CD14-positive monocyte (primary cell): ENCODE results near the gene MSX1. TPM values are rescaled to one million over a fixed set of nuclear protein-coding genes. Genes with fewer than 3 reads are reported as not detected.

ENCODE experiments used
- DNase-seq, 3 donors: peaks; one replicate each; pipeline ENCODE4 v3.0.0-alpha.2; 2011 to 2022
- H2AFZ ChIP-seq: 2 replicates; pipeline ENCODE4 v1.6.0; 2012; ENCODE audit warnings: mild to moderate bottlenecking, low read depth, low read length, inconsistent platforms; ENCODE audit not compliant: insufficient read depth, poor library complexity, severe bottlenecking
- H3K27ac ChIP-seq, 2 donors: 1 replicate in 1 of 2; 2 replicates in 1 of 2; pipeline ENCODE4 v1.5.1; 2012 to 2013; ENCODE audit warnings: low read length in 2 of 2, control low read depth in 1 of 2, inconsistent platforms in 1 of 2, low read depth in 1 of 2, mild to moderate bottlenecking in 1 of 2
- H3K27me3 ChIP-seq, 2 donors: one replicate each; pipeline versions ENCODE4 v1.6.0 to v1.6.1; 2011 to 2013; ENCODE audit warnings: low read length in 2 of 2; ENCODE audit not compliant: control insufficient read depth in 2 of 2, insufficient read depth in 2 of 2
- H3K36me3 ChIP-seq, 2 donors: replicated peaks in 1 of 2; 1 replicate in 1 of 2; 2 replicates in 1 of 2; pipeline versions ENCODE4 v1.5.1 to v1.6.1; 2012 to 2013; ENCODE audit warnings: low read length in 2 of 2, control low read depth in 1 of 2, inconsistent platforms in 1 of 2, mild to moderate bottlenecking in 1 of 2; ENCODE audit not compliant: insufficient read depth in 2 of 2, control insufficient read depth in 1 of 2
- H3K4me1 ChIP-seq, 2 donors: 1 replicate in 1 of 2; 2 replicates in 1 of 2; pipeline versions ENCODE4 v1.5.1 to v1.6.1; 2012 to 2013; ENCODE audit warnings: low read length in 2 of 2, control low read depth in 1 of 2, inconsistent platforms in 1 of 2, mild to moderate bottlenecking in 1 of 2, moderate library complexity in 1 of 2; ENCODE audit not compliant: insufficient read depth in 2 of 2, control insufficient read depth in 1 of 2
- H3K4me2 ChIP-seq: replicated peaks from 2 replicates; pipeline ENCODE3; 2012; ENCODE audit warnings: low read length, moderate library complexity, mild to moderate bottlenecking; ENCODE audit not compliant: poor library complexity, severe bottlenecking; ENCODE audit errors: extremely low read depth
- H3K4me3 ChIP-seq, 3 experiments: fragments of 200-600 bp in 1 of 3; sonication (generic) in 1 of 3; replicated peaks in 1 of 3; 1 replicate in 2 of 3; 2 replicates in 1 of 3; pipeline ENCODE4 v1.5.1; 2011 to 2013; ENCODE audit warnings: low read length in 3 of 3, mild to moderate bottlenecking in 3 of 3, control low read depth in 2 of 3, low read depth in 2 of 3, inconsistent platforms in 1 of 3, moderate library complexity in 1 of 3
- H3K79me2 ChIP-seq: 2 replicates; pipeline ENCODE4 v1.6.0; 2012; ENCODE audit warnings: mild to moderate bottlenecking, control low read depth, inconsistent platforms, low read length, moderate library complexity; ENCODE audit not compliant: insufficient read depth
- H3K9ac ChIP-seq: 2 replicates; pipeline ENCODE4 v1.6.0; 2017; ENCODE audit warnings: low read length, mild to moderate bottlenecking; ENCODE audit not compliant: insufficient read depth, poor library complexity, severe bottlenecking
- H3K9me3 ChIP-seq, 2 donors: replicated peaks in 1 of 2; 1 replicate in 1 of 2; 2 replicates in 1 of 2; pipeline versions ENCODE4 v1.5.1 to v1.6.1; 2012 to 2013; ENCODE audit warnings: low read length in 2 of 2, control low read depth in 1 of 2; ENCODE audit not compliant: control insufficient read depth in 1 of 2, insufficient read depth in 1 of 2
- H4K20me1 ChIP-seq: 2 replicates; pipeline ENCODE4 v1.6.0; 2012; ENCODE audit warnings: mild to moderate bottlenecking, low read length, control low read depth, moderate library complexity; ENCODE audit not compliant: insufficient read depth
- H3K27ac Mint-ChIP-seq, 7 donors: one replicate each; pipeline ENCODE4 v1.8.0; 2020; ENCODE audit warnings: mild to moderate bottlenecking in 7 of 7, mixed read lengths in 7 of 7, moderate library complexity in 6 of 7, inconsistent platforms in 2 of 7
- H3K27me3 Mint-ChIP-seq, 3 donors: one replicate each; pipeline ENCODE4 v1.8.0; 2021 to 2022; ENCODE audit warnings: low read depth in 3 of 3, mild to moderate bottlenecking in 3 of 3, mixed read lengths in 3 of 3, moderate library complexity in 3 of 3, inconsistent platforms in 1 of 3
- H3K36me3 Mint-ChIP-seq, 2 donors: one replicate each; pipeline ENCODE4 v1.8.0; 2020; ENCODE audit warnings: mixed read lengths in 2 of 2, inconsistent platforms in 1 of 2, mild to moderate bottlenecking in 1 of 2
- H3K4me1 Mint-ChIP-seq: one replicate; pipeline ENCODE4 v1.8.0; 2020; ENCODE audit warnings: mild to moderate bottlenecking, mixed read lengths
- H3K4me3 Mint-ChIP-seq, 2 donors: one replicate each; pipeline ENCODE4 v1.8.0; 2020; ENCODE audit warnings: mild to moderate bottlenecking in 2 of 2, mixed read lengths in 2 of 2, moderate library complexity in 1 of 2
- H3K9me3 Mint-ChIP-seq, 7 donors: one replicate each; pipeline ENCODE4 v1.8.0; 2020 to 2022; ENCODE audit warnings: mixed read lengths in 7 of 7, mild to moderate bottlenecking in 6 of 7, moderate library complexity in 6 of 7, inconsistent platforms in 2 of 7
- CTCF ChIP-seq: fragments of 200-600 bp; IDR thresholded peaks from one replicate; pipeline ENCODE4 v1.8.0; 2022; ENCODE audit warnings: antibody characterized with exemption, mild to moderate bottlenecking
- WGBS: methylation state at CpG from one replicate; pipeline ENCODE4 v1.1.5; 2013; ENCODE audit warnings: missing lambda C conversion rate; ENCODE audit not compliant: insufficient coverage; 5-methylcytosine and 5-hydroxymethylcytosine counted together
- intact Hi-C, 2 donors: fragments of 100-400 bp; cut with micrococcal nuclease; formaldehyde crosslinking; loops; one replicate each; pipeline versions ENCODE4 v1.15.0 to v1.15.1; 2023
- polyA plus RNA-seq, 3 donors: library from polyadenylated mRNA; depleted of rRNA in 1 of 3; unstranded in 2 of 3; stranded (reverse) in 1 of 3; fragments of 300-500 nt in 2 of 3; fragments of >200 nt in 1 of 3; fragmentation: Illumina TruSeq in 2 of 3; gene quantifications; 1 replicate in 2 of 3; 2 replicates in 1 of 3; pipeline ENCODE4 v1.2.3, GENCODE V29; 2012 to 2021

MSX1 gene
- polyA plus RNA-seq, 3 donors, result not detected

- H3K27me3 Mint-ChIP-seq, result peaks cover 2 to 18% (median 8%) of the 10 kb centered on the region in 3 donors
- H4K20me1 ChIP-seq, result no peaks in the 10 kb centered on the region
Measured at GRCh38 chr4:4836044-4836443, 23.4 kb upstream of the MSX1 start.

GRCh38 chr4:4837316-4837715 is 22.1 kb upstream of the MSX1 start:
- intact Hi-C loops, result no loop called here
- no peaks in the 10 kb centered on the region for H4K20me1 ChIP-seq
- H3K4me3 ChIP-seq, result no peak overlapping the region
- no peak overlapping the region for H3K27ac Mint-ChIP-seq
- no peak overlapping the region for H3K4me2 ChIP-seq
- DNase-seq, result no peak
- H3K4me3 Mint-ChIP-seq, result no peak overlapping the region
- no peaks in the 10 kb centered on the region for H3K36me3 ChIP-seq
- no peaks in the 10 kb centered on the region for H3K9me3 ChIP-seq
- no peak for TF ChIP-seq CTCF
- no peak overlapping the region for H3K9ac ChIP-seq
- no peaks in the 10 kb centered on the region for H3K36me3 Mint-ChIP-seq
- H3K9me3 Mint-ChIP-seq, result peaks cover 0 to 10% (median 7%) of the 10 kb centered on the region in 7 donors
- no peak overlapping the region for H2AFZ ChIP-seq
- no peaks in the 10 kb centered on the region for H3K4me1 ChIP-seq
- no peaks in the 10 kb centered on the region for H3K4me1 Mint-ChIP-seq
- no peaks in the 10 kb centered on the region for H3K27me3 ChIP-seq
- H3K27ac ChIP-seq, result no peak overlapping the region
- H3K27me3 Mint-ChIP-seq, result peaks cover 2 to 18% (median 8%) of the 10 kb centered on the region in 3 donors
- no peaks in the 10 kb centered on the region for H3K79me2 ChIP-seq
- WGBS, result 73% methylated on average over 1 of the region's 2 CpGs

More at GRCh38 chr4:4836044-4836443, 23.4 kb upstream of the MSX1 start:
- Histone ChIP-seq H3K9ac (no peak overlapping the region), H3K36me3 (no peaks in the 10 kb centered on the region), H3K9me3 (no peaks in the 10 kb centered on the region), H3K4me2 (no peak overlapping the region), H3K79me2 (no peaks in the 10 kb centered on the region), H3K4me1 (no peaks in the 10 kb centered on the region), H3K4me3 (no peak overlapping the region), H2AFZ (no peak overlapping the region), H3K27ac (no peak overlapping the region), H3K27me3 (no peaks in the 10 kb centered on the region)
- no peak for TF ChIP-seq CTCF
- no peaks in the 10 kb centered on the region for H3K36me3 Mint-ChIP-seq
- WGBS, result no CpG with 5 or more reads among the region's 3 CpGs
- no peak overlapping the region for H3K27ac Mint-ChIP-seq
- no peak for DNase-seq
- intact Hi-C loops, result no loop called here
- H3K4me3 Mint-ChIP-seq, result no peak overlapping the region
- no peaks in the 10 kb centered on the region for H3K4me1 Mint-ChIP-seq
- peaks cover 1 to 12% (median 7%) of the 10 kb centered on the region in 7 donors for H3K9me3 Mint-ChIP-seq
